ENCODE results near the gene SLC7A1. TPM values are rescaled to one million over a fixed set of nuclear protein-coding genes. Genes with fewer than 3 reads are reported as not detected.
"Not testable (repeated sequence)": the region's sequence is repeated elsewhere in the genome, so short reads cannot be mapped to it uniquely, and the experiment has no call there.

SLC7A1 gene
- 24.7 and 26.2 TPM in 2 replicates for total RNA-seq (2014; rRNA removed; shearing (Covaris generic))
- polyA plus RNA-seq (2015; cell fraction: cytosol; rRNA removed): 40.4 and 49.5 TPM in 2 replicates
- 112 and 118 TPM in 2 replicates for polyA plus RNA-seq (2015; cell fraction: nucleus; rRNA removed)

DNA sequence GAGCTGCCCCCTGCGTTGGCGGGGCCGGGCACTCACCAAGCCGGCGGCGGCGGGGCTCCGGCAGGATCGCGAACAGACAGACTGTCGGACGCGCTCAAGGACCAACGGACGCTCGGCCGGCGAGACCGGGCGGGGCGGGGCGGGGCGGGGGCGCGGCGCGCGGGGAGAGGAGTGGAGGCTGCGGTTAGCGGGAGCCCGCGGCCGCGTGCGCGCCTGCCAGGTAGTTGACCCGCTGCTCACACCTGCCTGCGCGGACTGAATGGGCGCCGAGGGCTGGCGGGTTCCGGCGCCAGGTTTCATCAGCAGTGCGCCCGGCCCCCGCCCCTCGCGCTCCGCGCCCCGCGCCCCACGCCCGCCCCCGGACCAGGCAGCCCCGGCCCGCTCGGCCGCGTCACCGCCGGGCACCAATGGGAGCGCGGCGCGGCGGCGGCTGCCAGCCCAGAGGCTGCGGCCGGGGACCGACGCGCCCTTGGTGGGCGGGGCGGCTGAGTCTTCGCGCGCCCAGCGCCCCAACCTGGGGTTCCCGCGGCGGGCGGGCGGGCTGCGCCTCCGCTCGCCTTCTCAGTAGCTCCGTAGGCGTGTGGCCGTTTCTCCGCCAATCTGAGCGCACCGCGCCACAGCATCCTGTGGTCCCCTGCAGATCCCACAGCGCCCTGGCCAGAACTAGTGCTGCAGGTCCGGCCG, at the start of gene SLC7A1:
TSS of gene SLC7A1 (minus strand) at position 309 of the 684 bp plus-strand sequence. CDS start 59,500 bp downstream, outside the sequence.
- DNase-seq (ENCODE audit: low read depth): peak; percentile 84

DNA sequence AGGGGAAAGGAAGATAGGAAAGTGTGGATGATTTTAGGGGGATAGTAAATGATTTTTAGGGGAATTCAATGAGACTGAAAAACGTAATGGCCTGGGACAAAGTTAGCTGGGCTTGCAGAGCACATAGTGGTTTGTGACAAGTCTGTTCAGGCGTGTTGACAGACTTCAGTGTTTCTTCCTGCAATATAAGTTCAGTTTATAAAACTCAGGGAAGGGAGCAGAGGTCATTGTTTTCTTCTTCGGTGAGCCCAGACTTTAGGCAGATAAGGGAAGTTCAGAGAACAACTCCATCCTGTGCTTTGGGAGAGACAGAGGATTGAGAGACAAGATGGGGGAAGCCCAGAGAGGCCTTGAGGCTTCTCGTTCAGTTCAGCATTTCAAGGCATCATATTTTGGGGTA, 45.2 kb upstream of the SLC7A1 start:
- no peak for DNase-seq (ENCODE audit: low read depth)

DNA sequence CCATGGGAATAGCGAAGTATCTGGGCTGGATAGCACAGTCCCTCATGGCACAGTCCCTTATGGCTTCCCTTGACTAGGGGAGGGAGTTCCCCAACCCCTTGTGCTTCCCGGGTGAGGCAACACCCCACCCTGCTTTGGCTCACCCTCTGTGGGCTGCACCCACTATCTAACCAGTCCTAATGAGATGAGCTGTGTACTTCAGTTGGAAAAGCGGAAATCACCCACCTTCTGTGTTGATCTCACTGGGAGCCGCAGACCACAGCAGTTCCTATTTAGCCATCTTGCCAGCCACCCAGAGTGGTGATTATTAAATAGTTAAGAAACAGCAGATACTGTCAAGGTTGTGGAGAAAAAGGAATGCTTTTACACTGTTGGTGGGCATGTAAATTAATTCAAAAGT, 41.3 kb upstream of the SLC7A1 start:
- DNase-seq (ENCODE audit: low read depth): not testable (repeated sequence)

DNA sequence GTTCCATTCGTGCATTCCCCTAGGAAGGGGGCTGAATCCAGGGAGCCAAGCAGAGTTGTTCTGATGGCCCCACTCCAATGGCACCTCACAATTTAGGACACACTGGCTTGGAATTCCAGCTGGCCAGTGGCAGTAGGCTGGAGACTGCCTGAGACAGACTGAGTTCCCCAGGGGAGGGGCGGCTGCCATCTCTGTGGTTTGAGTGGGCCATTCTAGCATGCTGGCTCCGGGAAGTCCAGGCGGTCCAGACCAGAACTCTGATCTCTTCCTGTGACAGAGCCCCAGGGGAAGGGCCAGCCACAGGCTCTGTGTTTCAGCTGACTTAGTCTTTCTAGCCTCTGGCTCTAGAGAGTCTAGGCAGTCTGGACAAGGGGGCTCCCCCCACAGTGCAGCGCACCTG, 29.5 kb upstream of the SLC7A1 start:
- DNase-seq (ENCODE audit: low read depth): no peak

DNA sequence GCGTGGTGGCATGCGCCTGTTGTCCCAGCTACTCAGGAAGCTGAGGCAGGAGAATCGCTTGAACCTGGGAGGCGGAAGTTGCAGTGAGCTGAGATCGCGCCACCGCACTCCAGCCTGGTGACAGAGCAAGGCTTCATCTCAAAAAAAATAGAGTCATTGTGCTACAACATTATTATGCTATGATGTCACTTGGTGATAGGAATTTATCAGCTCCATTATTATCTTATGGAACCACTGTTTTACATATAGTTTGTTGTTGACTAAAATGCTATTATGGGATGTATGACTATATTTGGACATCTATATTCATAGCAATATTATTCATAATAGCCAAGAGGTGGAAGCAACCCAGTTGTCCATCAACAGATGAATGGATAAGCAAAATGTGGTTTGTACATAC, 26.4 kb upstream of the SLC7A1 start:
- peak; percentile 3 for DNase-seq (ENCODE audit: low read depth)

DNA sequence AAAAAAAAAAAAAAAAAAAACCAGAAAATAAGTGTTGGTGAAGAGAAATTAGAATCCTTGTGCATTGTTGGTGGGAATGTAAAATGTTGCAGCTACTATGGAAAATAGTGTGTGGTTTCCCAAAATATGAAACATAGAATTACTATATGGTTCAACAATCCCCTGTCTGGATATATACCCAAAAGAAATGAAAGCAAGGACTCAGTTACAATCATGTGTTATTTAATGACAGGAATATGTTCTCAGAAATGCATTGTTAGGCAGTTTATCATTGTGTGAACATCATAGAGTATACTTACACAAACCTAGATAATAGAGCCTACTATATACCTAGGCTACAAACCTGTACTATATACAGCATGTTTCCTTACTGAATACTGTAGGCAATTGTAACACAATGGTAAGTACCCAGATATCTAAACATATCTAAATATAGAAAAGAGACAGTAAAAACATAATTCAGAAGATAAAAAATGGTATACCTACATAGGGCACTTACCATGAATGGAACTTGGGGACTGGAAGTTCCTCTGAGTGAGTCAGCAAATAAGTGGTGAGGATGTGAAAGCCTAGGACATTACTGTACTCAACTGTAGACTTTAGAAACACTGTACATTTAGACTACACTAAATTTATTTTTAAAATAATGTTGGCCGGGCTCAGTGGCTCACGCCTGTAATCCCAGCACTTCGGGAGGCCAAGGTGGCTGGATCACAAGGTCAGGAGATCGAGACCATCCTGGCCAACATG, 25.7 kb upstream of the SLC7A1 start:
- peak; percentile 55 for DNase-seq (ENCODE audit: low read depth)

DNA sequence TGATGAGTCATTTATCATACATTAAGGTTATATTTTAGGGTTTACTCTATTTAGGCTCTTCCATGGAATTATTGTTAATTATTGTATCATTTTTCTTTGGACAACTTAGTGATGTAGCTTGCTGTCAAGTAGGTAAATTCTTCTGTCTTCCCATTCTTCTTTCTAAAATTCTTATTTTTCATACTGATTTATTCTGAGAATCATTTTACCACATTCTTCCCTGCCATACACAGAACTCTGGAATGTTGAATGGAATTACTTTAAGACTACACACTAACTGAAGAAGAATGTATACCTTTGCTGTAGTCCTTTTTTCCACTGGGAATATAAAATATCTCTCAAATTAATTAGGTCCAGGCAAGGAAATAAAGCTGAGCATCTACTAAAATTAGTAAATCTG, 24.5 kb upstream of the SLC7A1 start:
- DNase-seq (ENCODE audit: low read depth): peak; percentile 13

DNA sequence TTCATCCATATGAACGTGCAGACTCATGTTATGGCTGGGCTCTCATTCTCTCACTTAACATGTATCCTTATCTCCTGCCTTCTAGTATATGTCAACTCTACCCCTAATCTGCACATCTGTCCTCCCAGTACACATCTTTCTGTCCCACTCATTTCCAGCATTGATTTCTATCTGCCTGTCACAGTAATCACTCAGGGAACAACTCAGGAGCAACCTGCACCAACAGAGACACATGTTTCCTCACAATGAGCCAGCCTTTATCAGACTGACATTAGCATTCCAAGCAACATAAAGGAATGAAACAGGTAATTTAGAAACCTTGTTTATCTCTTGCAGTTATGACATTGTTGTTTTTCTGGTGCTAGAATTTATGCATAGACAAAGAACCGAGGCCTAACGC, 17.6 kb upstream of the SLC7A1 start:
- no peak for DNase-seq (ENCODE audit: low read depth)

DNA sequence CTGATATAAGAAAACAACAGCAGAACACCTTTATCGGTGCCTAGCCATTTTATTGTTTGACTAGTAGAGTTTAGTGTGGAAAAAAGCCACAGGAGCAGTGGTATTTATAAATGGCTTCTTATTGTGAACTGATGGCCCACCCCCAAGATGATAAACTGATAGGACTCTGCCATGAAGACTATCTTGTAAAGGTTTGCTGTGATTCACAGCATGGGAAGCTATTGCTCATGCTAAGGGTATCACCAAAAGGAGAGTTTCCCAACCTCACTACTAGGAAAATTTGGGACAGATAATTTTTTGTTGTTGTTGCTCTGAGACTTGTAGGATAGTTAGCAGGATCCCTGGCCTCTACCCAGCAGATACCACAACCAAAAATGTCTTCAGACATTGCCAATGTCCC, 12.0 kb upstream of the SLC7A1 start:
- DNase-seq (ENCODE audit: low read depth): no peak

DNA sequence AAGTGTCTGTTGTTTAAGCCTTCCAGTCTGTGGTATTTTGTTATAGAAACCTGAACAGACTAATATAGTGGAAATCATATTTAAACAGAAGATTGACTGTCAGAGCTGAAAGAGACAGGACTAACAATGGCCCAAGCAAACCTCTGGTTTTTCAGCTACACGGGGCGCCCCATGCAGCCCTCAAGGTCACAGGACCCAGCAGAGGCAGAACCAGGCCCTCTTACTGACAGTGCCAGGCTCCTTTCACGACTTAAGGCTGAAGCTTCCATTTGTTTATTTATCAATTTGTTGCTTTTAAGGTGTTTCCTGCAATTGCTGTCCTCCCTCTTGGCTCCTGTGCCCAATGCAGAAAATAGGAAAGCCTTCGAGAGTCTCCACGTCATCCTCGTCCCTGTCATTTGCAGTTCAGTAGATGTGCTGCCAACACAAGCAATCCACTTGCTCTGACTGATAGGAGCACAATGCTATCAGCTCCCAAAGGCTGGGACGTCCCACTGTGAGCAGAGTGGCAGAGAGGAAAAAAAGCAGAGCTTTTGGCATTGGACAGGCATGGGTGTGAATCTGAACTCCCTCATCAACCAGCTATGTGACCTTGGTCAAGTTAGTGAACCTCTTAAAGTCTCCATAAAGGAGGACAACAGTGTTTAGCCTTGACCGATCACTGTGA, 10.5 kb upstream of the SLC7A1 start:
- DNase-seq (ENCODE audit: low read depth): no peak

DNA sequence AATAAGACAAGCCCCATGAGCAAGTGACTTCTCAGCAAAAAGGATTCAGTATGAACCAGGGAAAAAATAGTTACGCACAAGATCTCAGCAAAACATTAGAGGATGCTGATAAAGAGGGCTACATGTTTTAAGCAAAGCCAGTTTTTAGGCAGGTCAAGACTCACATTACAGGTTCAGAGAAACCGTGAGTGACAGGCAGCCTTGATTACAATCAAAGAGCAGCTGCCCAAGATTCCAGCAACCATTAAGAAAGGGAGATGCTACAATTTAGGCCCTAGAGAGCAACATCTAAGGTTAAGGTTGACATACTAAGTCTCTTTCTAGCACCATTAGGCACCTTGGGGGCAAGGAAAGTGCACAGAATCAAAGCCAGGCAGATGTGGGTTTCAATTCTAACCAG, 2.8 kb upstream of the SLC7A1 start:
- no peak for DNase-seq (ENCODE audit: low read depth)

DNA sequence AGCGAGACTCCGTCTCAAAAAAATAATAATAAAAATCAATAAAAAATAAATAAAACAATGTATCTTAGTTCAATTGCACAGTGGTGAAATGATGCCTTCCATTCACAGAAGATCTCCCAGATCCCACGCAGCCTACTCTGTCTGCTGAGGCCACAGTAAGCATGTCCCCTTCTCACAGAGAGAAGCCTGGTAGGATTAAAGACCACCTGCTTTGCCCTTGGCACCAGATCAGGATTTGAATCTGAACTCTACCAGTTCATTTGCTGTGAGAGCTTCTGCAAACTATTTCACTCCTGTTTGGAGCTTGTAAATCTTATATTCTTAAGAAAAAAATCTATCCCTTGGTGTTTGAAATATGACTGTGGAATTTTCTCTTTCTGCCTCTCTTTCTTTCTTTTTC, 2.2 kb upstream of the SLC7A1 start:
- no peak for DNase-seq (ENCODE audit: low read depth)

DNA sequence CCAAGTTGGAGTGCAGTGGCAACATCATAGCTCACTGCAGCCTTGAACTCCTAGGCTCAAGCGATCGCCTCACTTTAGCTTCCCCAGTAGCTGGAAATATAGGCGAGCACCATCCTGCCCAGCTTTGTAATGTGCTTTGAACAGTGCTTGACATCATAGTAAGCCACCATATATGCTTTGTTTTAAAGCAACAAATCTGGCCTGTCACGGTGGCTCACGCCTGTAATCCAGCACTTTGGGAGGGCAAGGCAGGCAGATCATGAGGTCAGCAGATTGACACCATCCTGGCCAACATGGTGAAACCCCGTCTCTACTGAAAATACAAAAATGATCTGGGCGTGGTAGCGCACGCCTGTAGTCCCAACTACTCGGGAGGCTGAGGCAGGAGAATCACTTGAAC, 1.8 kb upstream of the SLC7A1 start:
- DNase-seq (ENCODE audit: low read depth): no peak

DNA sequence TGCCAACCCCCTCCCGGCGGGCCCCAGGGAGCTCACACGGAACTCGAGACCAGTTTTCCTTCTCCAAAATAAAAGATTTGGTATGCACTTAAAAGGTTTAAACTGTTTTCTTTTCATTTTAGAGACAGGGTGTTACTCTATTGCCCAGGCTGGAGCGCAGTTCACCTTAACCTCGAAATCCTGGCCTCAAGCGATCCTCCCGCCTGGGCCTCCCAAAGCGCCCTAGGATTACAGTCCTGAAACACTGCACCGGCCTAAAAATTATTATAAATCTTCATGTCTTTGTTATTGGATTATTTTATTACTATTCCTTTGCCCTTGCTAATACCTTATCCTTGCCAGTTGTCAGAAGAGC, 553 bp upstream of the SLC7A1 start:
- DNase-seq (ENCODE audit: low read depth): no peak

DNA sequence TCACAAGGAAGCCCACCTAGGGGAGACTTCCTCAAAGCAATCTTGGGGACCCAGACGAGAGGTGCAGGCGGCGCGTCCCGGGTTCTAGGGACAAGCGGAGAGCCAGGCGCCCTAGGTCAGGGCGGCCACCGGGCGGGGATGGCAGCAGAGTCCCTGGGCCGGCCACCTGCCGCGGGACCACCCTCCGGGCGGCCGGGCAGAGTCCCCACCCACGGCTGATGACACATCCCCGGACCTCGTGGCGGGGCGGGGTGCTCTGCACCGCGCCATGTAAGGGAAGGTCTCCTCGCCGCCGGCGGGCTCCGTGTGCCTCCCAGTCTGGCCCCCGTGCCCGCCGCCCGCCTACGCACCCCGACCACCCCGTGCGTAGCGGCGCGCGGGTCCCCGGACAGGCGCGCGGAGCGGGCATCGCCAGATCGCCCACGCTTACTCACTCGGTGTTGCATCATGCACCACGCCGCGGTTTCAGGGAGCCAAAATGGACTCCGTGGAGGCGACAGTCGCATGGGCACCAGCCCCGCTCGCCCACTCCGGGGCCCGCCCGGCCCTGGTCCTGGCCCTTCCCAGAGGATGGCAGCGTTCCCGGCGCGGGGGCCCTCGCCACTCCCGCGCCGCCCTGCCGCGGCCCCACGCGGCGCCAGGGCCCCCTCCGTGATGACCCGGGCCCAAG, 643 bp downstream of the SLC7A1 start:
- peak; percentile 53 for DNase-seq (ENCODE audit: low read depth)

DNA sequence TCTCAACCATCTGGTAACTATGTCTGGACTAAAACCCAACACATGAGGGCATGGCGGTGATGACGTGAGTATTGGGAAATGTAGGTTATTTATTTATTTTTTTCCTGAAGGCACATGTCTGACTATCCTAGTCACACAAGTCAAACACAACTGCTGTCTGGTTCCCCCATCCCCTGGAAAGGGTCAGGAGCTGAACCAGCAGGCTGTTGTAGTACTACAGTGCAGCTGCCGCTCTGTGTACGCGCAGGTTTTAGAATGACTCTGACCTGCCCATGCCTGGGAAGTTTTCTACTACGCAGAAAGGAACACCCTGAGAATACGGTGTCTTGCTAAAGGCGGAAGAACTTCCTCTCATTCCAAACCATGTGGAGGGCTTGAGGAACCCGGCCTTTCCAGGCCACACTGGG, 1.2 kb downstream of the SLC7A1 start:
- peak; percentile 69 for DNase-seq (ENCODE audit: low read depth)

DNA sequence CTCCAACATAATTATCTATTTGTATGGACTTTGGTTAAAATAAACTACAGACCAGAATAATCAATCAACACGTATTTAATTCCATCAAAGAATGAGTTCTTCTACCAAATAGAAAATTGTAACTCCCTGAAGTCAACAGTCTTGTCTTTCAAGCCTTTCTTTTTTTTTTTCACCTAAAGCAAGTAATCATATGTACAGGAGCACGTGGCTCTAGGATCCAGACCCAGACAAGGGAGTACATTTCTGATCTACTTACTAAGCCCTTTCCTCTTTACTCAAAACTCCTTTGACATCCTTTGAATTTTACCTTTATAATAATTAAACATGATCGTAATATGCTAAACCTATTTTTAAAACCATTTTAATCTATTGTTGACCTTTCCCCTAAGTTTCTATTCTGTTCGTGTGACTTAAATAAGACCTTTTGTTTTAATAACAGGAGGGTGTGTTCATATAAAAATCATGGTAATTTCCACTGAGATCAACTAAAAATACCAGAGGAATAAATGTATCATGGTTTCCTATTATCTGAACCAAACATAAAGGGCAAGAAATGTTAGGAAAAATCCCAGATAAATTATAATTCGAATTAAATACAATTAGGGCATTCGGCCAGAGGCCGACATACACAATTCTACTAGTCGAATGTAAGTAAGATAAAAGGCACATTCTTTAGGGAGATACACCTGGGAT, 1.7 kb downstream of the SLC7A1 start:
- no peak for DNase-seq (ENCODE audit: low read depth)

DNA sequence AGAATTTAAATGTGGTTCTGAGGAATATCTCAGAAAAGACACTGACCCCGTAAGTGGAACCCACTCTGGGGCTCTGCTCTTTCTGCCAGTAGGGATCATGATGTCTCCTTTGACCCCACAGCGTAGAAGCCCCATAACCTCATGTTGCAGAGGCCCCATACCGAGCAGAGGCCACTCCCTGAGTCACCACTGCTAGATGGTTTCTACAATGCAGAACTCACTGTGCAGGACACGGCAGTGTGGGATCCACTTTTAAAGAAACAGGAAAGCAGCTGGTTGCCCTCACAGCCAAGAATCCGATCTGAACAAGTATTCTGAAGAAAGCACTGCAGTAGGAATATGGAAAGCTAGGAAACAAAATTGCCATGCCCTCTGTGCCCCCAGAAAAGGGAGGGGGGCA, 4.2 kb downstream of the SLC7A1 start:
- DNase-seq (ENCODE audit: low read depth): peak; percentile 32

DNA sequence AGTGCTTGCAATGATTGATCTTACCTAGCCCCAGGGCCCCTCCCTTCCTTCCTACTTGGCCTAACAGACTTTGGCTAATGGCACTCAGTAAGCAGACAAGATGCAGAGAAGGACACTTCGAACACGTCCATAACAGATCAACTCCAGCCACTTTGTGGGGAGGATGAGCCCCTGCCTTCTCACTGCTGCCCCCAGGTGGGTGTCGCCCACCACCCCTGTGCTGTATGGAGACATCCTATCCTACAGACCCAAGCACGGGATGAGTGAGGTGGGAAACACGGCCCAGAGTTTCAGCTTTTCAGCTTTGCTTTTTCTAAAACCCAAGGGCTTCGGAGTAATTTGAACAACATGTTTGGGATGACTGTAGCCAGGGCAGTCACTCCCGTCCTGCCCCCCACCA, 5.5 kb downstream of the SLC7A1 start:
- no peak for DNase-seq (ENCODE audit: low read depth)

DNA sequence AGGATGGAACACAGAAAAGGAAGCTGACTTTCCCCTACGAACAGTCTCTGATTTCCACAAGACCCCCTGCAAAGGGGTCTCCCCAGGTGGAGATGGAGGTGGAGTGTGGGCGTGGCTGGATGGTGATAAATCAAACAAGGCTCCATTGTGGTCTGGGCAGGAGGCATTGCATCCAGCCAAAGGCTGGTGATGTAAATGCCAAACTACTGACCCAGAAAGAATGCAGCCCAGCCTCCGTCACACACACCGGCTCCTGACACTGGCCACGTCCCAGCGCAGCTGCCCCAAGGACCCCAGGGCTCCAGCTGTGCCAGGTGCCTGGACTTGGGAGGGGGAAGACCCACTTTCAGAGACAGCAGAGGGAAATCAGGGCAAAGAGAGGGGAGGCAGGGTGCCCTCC, 6.3 kb downstream of the SLC7A1 start:
- peak; percentile 35 for DNase-seq (ENCODE audit: low read depth)

DNA sequence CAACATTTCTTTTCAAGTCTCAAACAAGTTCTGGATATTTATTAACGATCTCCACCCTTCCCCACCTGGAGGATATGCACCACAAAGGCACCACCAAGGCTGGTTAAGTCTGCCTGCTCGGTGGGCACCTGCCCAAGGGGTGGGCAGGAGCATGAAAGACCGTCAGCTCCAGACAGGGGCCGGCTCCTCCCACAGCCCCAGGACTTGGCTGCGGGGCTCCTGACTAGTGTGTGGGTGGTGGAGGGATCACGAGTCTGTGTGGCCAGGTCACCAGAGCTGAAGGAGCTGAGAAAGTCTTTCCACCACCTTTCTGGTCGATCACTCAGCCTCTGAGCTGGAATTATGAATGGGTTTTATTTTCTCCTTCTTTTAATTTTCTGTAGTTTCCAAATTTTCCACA, 7.8 kb downstream of the SLC7A1 start:
- DNase-seq (ENCODE audit: low read depth): no peak

Data from HT1080 (cell line).